MCF 10A (cell line): ENCODE results near the gene CHD9. TPM values are rescaled to one million over a fixed set of nuclear protein-coding genes. Genes with fewer than 3 reads are reported as not detected.
A peak's percentile ranks its signal among the peaks of the same experiment; 100 is the strongest.
"Not testable (repeated sequence)": the region's sequence is repeated elsewhere in the genome, so short reads cannot be mapped to it uniquely, and the experiment has no call there.

Experiments
- BruUV-seq: library from RNA; stranded (reverse); fragments of 400-500 nt; replicated peaks from 2 replicates; lab custom pipeline; 2021; lab: Mats Ljungman, UMichigan
- CTCF ChIA-PET: fragments of 300-600 bp; sonication (Branson Sonifier 250); formaldehyde crosslinking; extraction: SDS; loops from one replicate; lab custom pipeline; 2021; ENCODE audit warnings: antibody characterized with exemption, inconsistent platforms; lab: Yijun Ruan, JAX
- POLR2A ChIA-PET: fragments of 300-600, 350-650 bp; sonication (Branson Sonifier 250); formaldehyde crosslinking; extraction: SDS; loops from one replicate; lab custom pipeline; 2020; ENCODE audit warnings: antibody characterized with exemption, inconsistent platforms; lab: Yijun Ruan, JAX
- DNase-seq: peaks from one replicate; pipeline ENCODE4 v3.0.0-alpha.2; 2018; ENCODE audit not compliant: unreplicated experiment
- H3K27ac Mint-ChIP-seq: one replicate; pipeline ENCODE4 v1.8.0; 2022; ENCODE audit warnings: mild to moderate bottlenecking, low read depth, mixed read lengths; ENCODE audit not compliant: unreplicated experiment
- H3K27me3 Mint-ChIP-seq: one replicate; pipeline ENCODE4 v1.8.0; 2022; ENCODE audit warnings: mixed read lengths; ENCODE audit not compliant: insufficient read depth, unreplicated experiment
- H3K36me3 Mint-ChIP-seq: one replicate; pipeline ENCODE4 v1.8.0; 2022; ENCODE audit warnings: mild to moderate bottlenecking, moderate library complexity, mixed read lengths; ENCODE audit not compliant: insufficient read depth, unreplicated experiment
- H3K4me1 Mint-ChIP-seq: one replicate; pipeline ENCODE4 v1.8.0; 2022; ENCODE audit warnings: mixed read lengths; ENCODE audit not compliant: insufficient read depth, unreplicated experiment
- H3K4me3 Mint-ChIP-seq: one replicate; pipeline ENCODE4 v1.8.0; 2022; ENCODE audit warnings: mild to moderate bottlenecking, moderate library complexity, mixed read lengths; ENCODE audit not compliant: unreplicated experiment
- H3K9me3 Mint-ChIP-seq: one replicate; pipeline ENCODE4 v1.8.0; 2022; ENCODE audit warnings: mixed read lengths; ENCODE audit not compliant: unreplicated experiment
- intact Hi-C: fragments of 100-400 bp; cut with micrococcal nuclease; formaldehyde crosslinking; loops from 2 replicates; pipeline ENCODE4 v1.14.1; 2022
- total RNA-seq: library from RNA; stranded (reverse); gene quantifications from 2 replicates; pipeline ENCODE4 v1.2.3, GENCODE V29; 2022
- TF ChIP-seq, protein P1 (sequence below): fragments of 200-600 bp; IDR thresholded peaks from one replicate; pipeline ENCODE4 v1.8.0; 2022; ENCODE audit warnings: antibody characterized with exemption, mild to moderate bottlenecking; ENCODE audit not compliant: unreplicated experiment

CHD9 gene
- total RNA-seq, 1 experiment from 2014 or later, result 62.8 TPM

DNA sequence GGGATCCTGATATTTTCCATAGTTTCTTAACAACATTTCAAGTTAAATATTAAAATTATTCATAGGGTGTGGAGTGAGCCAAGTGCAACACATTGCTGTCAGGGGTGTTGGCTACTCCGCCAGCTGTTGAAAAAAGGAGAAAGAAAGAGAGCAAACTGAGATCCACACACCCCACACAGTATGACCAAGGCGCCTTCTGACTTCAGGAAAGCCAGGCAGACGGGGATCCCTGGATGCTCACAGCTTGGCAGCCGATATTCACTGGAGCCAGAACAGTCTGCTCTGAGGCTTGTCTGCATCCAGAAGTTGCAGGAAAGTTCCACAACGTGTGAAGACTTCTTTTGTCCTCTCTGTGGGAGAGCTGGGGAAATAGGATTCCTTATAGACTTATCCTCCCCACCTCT, 11.4 kb upstream of the CHD9 start:
- CTCF ChIA-PET, result interaction anchor here (0.7 to 1.7 kb wide), 4 partner anchors 8 to 164 kb away, joined by 3 to 6 read pairs (median 4); partner anchors contain the start of gene CHD9NB
- H3K27ac Mint-ChIP-seq, result peak overlapping the region; percentile 16
- POLR2A ChIA-PET, result interaction anchor here (0.7 to 1.6 kb wide), 5 partner anchors 9 to 392 kb away, joined by 3 to 9 read pairs (median 3); partner anchors contain the start of gene CHD9NB
- no peak for DNase-seq
- TF ChIP-seq, protein P1, sequence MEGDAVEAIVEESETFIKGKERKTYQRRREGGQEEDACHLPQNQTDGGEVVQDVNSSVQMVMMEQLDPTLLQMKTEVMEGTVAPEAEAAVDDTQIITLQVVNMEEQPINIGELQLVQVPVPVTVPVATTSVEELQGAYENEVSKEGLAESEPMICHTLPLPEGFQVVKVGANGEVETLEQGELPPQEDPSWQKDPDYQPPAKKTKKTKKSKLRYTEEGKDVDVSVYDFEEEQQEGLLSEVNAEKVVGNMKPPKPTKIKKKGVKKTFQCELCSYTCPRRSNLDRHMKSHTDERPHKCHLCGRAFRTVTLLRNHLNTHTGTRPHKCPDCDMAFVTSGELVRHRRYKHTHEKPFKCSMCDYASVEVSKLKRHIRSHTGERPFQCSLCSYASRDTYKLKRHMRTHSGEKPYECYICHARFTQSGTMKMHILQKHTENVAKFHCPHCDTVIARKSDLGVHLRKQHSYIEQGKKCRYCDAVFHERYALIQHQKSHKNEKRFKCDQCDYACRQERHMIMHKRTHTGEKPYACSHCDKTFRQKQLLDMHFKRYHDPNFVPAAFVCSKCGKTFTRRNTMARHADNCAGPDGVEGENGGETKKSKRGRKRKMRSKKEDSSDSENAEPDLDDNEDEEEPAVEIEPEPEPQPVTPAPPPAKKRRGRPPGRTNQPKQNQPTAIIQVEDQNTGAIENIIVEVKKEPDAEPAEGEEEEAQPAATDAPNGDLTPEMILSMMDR, result no peak
- no peaks in the 10 kb centered on the region for H3K36me3 Mint-ChIP-seq
- H3K4me3 Mint-ChIP-seq, result no peak overlapping the region
- no peaks in the 10 kb centered on the region for H3K27me3 Mint-ChIP-seq
- H3K9me3 Mint-ChIP-seq, result peaks cover 7% of the 10 kb centered on the region
- intact Hi-C loops, result no loop called here
- BruUV-seq, result no TSS peak
- H3K4me1 Mint-ChIP-seq, result peaks cover 48% of the 10 kb centered on the region

DNA sequence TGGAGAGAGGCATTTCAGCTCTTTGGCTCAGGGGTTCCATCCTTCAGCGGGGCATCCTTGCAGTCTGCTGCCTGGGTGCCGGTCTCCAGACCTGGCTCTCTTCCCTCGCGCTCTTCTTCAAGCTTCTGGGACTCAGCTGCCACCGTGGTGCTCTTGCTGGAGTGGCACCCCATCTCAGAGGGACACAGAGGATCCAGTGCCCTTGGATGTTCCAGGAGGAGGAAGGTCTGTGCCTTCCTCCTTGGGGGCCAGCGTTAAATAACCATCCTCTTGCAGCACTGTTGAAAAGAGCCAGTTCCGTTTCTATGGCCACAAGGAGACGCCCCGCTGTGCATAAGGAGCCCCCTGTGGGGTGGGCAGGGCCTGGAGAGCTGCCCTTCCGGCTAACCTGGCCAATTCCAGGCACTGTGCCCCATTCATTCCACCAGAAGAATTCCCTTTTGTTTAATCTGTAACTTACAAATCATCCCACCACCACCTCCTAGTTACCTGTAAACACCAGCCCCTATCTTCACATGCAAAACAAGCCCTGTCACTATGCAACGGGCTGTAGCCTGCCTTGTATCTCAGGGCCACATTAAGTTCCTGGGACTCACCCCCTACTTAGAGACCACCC, 10.7 kb upstream of the CHD9 start:
- no peaks in the 10 kb centered on the region for H3K27me3 Mint-ChIP-seq
- H3K36me3 Mint-ChIP-seq, result no peaks in the 10 kb centered on the region
- ChIA-PET POLR2A (interaction anchor here (0.7 to 1.6 kb wide), 6 partner anchors 8 to 392 kb away, joined by 3 to 9 read pairs (median 4); partner anchors contain the start of gene CHD9NB), CTCF (interaction anchor here (0.7 to 1.7 kb wide), 6 partner anchors 8 to 163 kb away, joined by 3 to 7 read pairs (median 4); partner anchors contain the start of genes CHD9 and CHD9NB)
- no peak overlapping the region for H3K4me3 Mint-ChIP-seq
- peaks cover 48% of the 10 kb centered on the region for H3K4me1 Mint-ChIP-seq
- no peak for DNase-seq
- H3K27ac Mint-ChIP-seq, result peak overlapping the region; percentile 54
- intact Hi-C loops, result no loop called here
- no TSS peak for BruUV-seq
- TF ChIP-seq, protein P1, result no peak
- peaks cover 7% of the 10 kb centered on the region for H3K9me3 Mint-ChIP-seq

DNA sequence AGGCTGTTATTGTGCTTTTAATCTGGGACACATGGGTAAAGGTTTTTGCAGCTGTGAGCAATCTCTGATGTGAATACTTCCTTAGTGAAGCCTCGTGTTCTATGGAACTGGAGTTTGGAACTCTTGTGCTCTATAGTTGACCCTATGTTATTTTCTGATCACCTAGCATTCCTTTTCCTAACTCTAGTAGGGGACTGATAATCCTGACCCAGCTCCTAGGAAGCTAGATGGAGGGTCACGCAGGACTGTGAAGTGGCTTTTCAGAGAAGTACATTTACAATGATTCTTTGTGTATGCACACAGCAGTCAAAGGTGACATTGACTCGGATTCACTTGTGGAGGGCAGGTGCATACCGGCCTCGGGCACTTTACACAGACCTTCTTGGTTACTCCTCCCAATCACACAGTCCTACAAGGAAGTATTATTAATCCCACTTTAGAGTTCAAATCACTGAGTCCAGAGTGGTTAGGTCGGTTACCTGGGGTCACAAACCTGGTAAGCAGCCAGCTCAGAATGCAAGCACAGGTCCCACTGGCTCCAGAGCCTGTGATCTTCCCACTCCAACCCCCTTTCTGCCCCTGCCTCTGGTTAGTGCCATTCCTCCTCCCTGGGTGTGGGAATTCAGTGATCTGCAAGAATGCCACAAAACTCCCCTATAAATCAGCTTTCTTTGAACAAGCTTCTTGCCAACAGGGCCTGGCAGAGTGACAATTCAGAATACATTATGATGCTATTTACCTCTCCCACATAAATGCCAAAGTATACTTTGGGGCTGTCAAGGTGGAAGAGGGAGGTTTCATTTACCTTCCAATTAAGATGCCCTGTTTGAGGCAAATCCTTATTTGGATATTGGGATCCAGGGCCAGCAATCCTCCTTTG, 9.2 kb upstream of the CHD9 start:
- BruUV-seq, result no TSS peak
- Mint-ChIP-seq H3K27ac (peak overlapping the region; percentile 54), H3K4me1 (peaks cover 46% of the 10 kb centered on the region), H3K27me3 (no peaks in the 10 kb centered on the region), H3K4me3 (no peak overlapping the region), H3K36me3 (no peaks in the 10 kb centered on the region), H3K9me3 (peaks cover 5% of the 10 kb centered on the region)
- no peak for DNase-seq
- ChIA-PET CTCF (interaction anchor here (0.6 to 1.6 kb wide), 3 partner anchors 9 to 10 kb away, joined by 3 to 7 read pairs (median 5); partner anchors contain the start of gene CHD9), POLR2A (interaction anchor here (0.6 kb wide), 1 partner anchor 23 kb away, joined by 3 read pairs; no protein-coding TSS in a partner anchor)
- TF ChIP-seq, protein P1, result no peak
- intact Hi-C loops, result no loop called here

DNA sequence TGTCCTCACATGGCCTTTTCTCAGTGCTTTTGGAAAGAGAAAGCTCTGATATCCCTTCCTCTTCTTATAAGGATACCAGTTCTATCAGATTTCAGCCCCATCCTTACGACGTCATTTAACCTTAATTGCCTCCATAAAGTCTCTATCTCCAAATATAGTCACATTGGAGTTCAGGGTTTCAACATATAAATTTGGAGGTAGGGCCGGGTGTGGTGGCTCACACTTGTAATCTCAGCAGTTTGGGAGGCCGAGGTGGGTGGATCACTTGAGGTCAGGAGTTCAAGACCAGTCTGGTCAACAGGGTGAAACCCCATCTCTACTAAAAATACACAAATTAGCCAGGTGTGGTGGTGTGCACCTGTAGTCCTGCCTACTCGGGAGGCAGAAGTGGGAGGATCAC, 7.3 kb upstream of the CHD9 start:
- Mint-ChIP-seq H3K27ac (peak overlapping the region; percentile 27), H3K4me1 (peaks cover 28% of the 10 kb centered on the region)
- H3K27me3 Mint-ChIP-seq, BruUV-seq, CTCF ChIA-PET, POLR2A ChIA-PET, DNase-seq, H3K9me3 Mint-ChIP-seq, H3K4me3 Mint-ChIP-seq, H3K36me3 Mint-ChIP-seq, intact Hi-C loops: not testable (repeated sequence)
